Left ventricle myocardium inferior (tissue), 1 donor: ENCODE data around the gene MAP3K21. TPM values are rescaled to one million over a fixed set of nuclear protein-coding genes. Genes with fewer than 3 reads are reported as not detected.

Source experiments
- DNase-seq: peaks from one replicate; pipeline ENCODE4 v3.0.0-alpha.2; 2020
- H3K27ac ChIP-seq: fragments of 200-600 bp; replicated peaks from 2 replicates; pipeline ENCODE4 v1.8.0; 2021
- H3K27me3 ChIP-seq: fragments of 200-600 bp; 2 replicates; pipeline ENCODE4 v1.8.0; 2021; ENCODE audit warnings: low read depth
- H3K36me3 ChIP-seq: fragments of 200-600 bp; 2 replicates; pipeline ENCODE4 v1.8.0; 2021
- H3K4me1 ChIP-seq: fragments of 200-600 bp; 2 replicates; pipeline ENCODE4 v1.8.0; 2021
- H3K4me3 ChIP-seq: fragments of 200-600 bp; 2 replicates; pipeline ENCODE4 v1.8.0; 2021; ENCODE audit warnings: mild to moderate bottlenecking, moderate library complexity
- H3K9me3 ChIP-seq: fragments of 200-600 bp; replicated peaks from 2 replicates; pipeline ENCODE4 v1.8.0; 2021
- intact Hi-C: fragments of 100-400 bp; cut with micrococcal nuclease; formaldehyde crosslinking; loops from one replicate; pipeline ENCODE4 v1.11.0; 2022
- total RNA-seq: library from RNA; stranded (reverse); fragmentation: NEBNext Ultra II Directional; extraction: Animal tissue kit (Norgen Biotek cat#: 25700); gene quantifications from one replicate; pipeline ENCODE4 v1.2.1, GENCODE V29; 2021
- TF ChIP-seq, protein P1 (sequence below): fragments of 200-600 bp; IDR thresholded peaks from 2 replicates; pipeline ENCODE4 v1.8.0; 2021; ENCODE audit warnings: antibody characterized with exemption, mild to moderate bottlenecking, borderline replicate concordance
- donor health status: DM: no; HTN: yes; CAD: no; lungs with severe emphysema.

The MAP3K21 gene
- total RNA-seq, 1 donor from 2014 or later = 0.41 TPM

DNA sequence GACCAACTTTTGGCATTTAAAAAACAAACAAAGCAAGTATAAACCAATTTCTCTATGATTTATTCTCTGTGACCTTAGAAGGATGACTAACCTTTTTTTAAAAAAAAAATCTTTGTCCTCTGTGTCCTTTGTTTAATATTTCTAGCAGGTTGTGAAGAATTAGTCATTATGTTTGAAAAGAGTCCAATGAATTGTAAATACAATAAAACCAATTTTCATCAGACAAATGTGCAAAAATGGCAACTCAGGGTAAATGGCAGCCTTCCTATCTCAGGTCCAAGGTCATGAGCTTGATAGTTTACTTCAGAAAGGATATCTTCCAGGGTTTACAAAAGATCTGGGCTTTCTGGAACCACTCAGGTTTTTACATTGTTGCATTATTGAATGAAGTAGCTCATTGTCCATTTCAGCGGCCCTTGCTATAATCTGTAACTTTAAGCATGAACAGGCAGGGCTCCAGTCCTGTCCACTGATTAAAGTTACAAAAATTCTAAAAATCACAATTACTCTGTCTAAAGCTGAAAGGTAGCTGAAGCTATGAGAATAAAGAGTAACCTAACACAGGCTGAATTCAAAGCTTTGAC is 11.7 kb upstream of the MAP3K21 start:
- H3K4me1 ChIP-seq = no peaks in the 10 kb centered on the region

DNA sequence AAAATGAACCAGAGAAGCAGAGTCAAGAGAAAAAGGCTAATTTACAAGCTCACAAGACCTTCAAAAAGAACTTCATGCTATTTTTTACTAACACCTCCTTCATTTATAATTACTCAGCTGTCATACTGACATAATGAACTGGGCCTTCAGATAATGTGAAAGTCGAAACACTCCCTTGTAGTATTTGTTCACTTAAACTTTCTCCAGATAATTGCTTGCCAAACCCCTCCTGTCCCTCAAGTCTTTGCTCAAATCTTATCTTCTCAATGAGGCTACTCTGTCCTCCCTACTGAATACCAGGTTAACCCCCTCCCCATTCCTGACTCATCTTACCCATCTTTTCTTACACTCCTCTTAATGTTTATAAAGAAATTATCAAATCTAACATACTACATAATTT is 11.1 kb upstream of the MAP3K21 start:
- intact Hi-C loops = no loop called here
- H3K27me3 ChIP-seq = peaks cover 36% of the 10 kb centered on the region
- H3K9me3 ChIP-seq = no peaks in the 10 kb centered on the region
- no peaks in the 10 kb centered on the region for H3K36me3 ChIP-seq
- no peak overlapping the region for H3K27ac ChIP-seq
- H3K4me1 ChIP-seq = no peaks in the 10 kb centered on the region
- H3K4me3 ChIP-seq = no peak overlapping the region
- TF ChIP-seq, protein P1, sequence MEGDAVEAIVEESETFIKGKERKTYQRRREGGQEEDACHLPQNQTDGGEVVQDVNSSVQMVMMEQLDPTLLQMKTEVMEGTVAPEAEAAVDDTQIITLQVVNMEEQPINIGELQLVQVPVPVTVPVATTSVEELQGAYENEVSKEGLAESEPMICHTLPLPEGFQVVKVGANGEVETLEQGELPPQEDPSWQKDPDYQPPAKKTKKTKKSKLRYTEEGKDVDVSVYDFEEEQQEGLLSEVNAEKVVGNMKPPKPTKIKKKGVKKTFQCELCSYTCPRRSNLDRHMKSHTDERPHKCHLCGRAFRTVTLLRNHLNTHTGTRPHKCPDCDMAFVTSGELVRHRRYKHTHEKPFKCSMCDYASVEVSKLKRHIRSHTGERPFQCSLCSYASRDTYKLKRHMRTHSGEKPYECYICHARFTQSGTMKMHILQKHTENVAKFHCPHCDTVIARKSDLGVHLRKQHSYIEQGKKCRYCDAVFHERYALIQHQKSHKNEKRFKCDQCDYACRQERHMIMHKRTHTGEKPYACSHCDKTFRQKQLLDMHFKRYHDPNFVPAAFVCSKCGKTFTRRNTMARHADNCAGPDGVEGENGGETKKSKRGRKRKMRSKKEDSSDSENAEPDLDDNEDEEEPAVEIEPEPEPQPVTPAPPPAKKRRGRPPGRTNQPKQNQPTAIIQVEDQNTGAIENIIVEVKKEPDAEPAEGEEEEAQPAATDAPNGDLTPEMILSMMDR = no peak
- no peak for DNase-seq

More for the DNA sequence above, 11.7 kb upstream of the MAP3K21 start:
- no peak for DNase-seq
- Histone ChIP-seq H3K9me3 (no peaks in the 10 kb centered on the region), H3K4me3 (no peak overlapping the region), H3K27ac (no peak overlapping the region), H3K36me3 (no peaks in the 10 kb centered on the region), H3K27me3 (peaks cover 30% of the 10 kb centered on the region)
- intact Hi-C loops = no loop called here
- TF ChIP-seq, protein P1 = no peak

DNA sequence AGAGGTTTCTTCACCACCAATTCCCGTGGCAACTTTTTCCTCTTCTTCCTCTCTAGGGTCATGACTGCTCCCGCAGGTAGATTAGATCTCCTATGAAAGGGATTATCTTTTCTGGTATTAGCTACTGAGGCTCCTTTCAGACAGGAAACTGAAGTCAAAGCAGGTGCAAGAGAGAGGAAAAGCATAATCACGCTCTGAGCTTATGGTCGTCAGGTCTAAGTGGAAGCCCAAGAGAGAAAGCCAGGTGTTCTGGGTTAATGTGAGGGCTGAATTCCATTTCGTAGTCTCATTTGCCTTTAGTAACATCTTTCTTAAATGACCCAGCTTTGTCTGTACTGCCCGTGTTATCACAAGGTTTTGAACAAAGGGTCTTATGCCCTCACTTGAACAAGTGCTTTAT is 8.3 kb upstream of the MAP3K21 start:
- DNase-seq = no peak
- Histone ChIP-seq H3K27ac (no peak overlapping the region), H3K4me1 (no peaks in the 10 kb centered on the region), H3K36me3 (no peaks in the 10 kb centered on the region), H3K27me3 (peaks cover 46% of the 10 kb centered on the region), H3K9me3 (no peaks in the 10 kb centered on the region), H3K4me3 (no peak overlapping the region)
- TF ChIP-seq, protein P1 = no peak
- intact Hi-C loops = no loop called here

DNA sequence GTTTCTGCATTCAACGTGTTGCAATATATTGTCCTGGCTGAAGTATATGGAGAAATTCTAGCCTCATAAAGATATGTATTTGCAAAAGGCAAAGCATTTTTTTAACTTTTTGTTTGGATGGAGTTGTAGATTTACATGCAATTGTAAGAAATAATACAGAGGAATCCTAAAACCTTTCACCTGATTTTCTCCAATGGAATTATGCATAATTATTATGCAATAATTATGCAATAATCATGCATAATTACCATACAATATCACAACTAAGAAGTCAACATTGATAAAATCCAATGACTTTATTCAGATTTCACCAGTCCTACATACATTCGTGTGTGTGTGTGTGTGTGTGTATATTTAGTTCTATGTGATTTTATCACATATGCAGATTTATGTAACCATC is 7.5 kb upstream of the MAP3K21 start:
- intact Hi-C loops = no loop called here
- Histone ChIP-seq H3K9me3 (no peaks in the 10 kb centered on the region), H3K4me3 (no peak overlapping the region), H3K4me1 (no peaks in the 10 kb centered on the region), H3K27me3 (peaks cover 40% of the 10 kb centered on the region), H3K36me3 (no peaks in the 10 kb centered on the region), H3K27ac (no peak overlapping the region)
- DNase-seq = no peak
- TF ChIP-seq, protein P1 = no peak

DNA sequence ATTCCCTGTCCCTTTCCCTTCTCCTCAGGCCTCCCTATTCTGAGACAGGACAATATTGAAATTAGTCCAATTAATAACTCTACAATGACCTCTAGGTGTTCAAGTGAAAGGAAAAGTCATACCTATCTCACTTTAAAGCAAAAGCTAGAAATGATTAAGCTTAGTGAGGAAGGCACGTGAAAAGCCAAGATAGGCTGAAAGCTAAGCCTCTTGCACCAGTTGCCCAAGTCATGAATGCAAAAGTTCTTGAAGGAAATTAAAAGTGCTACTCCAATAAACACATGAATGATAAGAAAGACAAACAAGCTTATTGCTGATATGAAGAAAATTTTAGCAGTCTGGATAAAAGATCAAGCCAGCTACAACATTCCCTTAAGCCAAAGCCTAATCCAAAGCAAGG is 3.8 kb upstream of the MAP3K21 start:
- peaks cover 17% of the 10 kb centered on the region for H3K4me1 ChIP-seq
- H3K27me3 ChIP-seq = peaks cover 43% of the 10 kb centered on the region
- intact Hi-C loops = no loop called here
- TF ChIP-seq, protein P1 = no peak
- no peak overlapping the region for H3K4me3 ChIP-seq
- H3K27ac ChIP-seq = no peak overlapping the region
- DNase-seq = no peak
- no peaks in the 10 kb centered on the region for H3K9me3 ChIP-seq
- H3K36me3 ChIP-seq = no peaks in the 10 kb centered on the region
